PC-3 (cell line): ENCODE data around the gene LAD1.

Source experiments
- EZH2phosphoT487 ChIP-seq: fragments of 300-600 bp; sonication (generic); IDR thresholded peaks from 2 replicates; pipeline ENCODE4 v1.6.1; 2018; ENCODE audit warnings: mild to moderate bottlenecking, antibody characterized with exemption, low read length, borderline replicate concordance
- TF ChIP-seq, protein P1 (sequence below): fragments of 300-600 bp; sonication (generic); conservative IDR thresholded peaks from 2 replicates; pipeline ENCODE4 v1.5.1; 2017; ENCODE audit warnings: antibody characterized with exemption, low read depth, mild to moderate bottlenecking, low read length

DNA sequence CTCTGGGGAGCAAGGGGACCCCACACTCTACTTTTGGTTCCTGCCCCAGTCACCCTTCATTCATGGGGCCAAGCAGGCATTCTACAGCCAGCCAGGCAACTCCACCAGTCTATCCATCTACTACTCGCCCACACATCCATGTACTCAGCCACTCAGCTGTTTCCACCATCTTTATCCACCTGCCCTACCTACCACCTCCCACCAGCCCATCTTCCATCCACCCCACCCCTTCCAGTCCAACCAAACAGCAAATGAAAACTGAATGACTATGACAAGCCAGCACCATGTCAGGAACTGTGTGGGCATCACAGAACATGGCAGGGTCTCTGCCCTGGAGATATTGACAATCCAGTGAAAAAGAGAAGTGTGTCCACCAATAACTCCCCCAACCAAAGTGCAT is 7.9 kb downstream of the LAD1 start:
- TF ChIP-seq, protein P1, sequence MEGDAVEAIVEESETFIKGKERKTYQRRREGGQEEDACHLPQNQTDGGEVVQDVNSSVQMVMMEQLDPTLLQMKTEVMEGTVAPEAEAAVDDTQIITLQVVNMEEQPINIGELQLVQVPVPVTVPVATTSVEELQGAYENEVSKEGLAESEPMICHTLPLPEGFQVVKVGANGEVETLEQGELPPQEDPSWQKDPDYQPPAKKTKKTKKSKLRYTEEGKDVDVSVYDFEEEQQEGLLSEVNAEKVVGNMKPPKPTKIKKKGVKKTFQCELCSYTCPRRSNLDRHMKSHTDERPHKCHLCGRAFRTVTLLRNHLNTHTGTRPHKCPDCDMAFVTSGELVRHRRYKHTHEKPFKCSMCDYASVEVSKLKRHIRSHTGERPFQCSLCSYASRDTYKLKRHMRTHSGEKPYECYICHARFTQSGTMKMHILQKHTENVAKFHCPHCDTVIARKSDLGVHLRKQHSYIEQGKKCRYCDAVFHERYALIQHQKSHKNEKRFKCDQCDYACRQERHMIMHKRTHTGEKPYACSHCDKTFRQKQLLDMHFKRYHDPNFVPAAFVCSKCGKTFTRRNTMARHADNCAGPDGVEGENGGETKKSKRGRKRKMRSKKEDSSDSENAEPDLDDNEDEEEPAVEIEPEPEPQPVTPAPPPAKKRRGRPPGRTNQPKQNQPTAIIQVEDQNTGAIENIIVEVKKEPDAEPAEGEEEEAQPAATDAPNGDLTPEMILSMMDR = no peak
- TF ChIP-seq EZH2phosphoT487 = no peak
